Fibroblast of gingiva (primary cell): ENCODE measurements around the gene NDUFV2.

ENCODE experiments used
- DNase-seq: peaks from one replicate; pipeline ENCODE4 v3.0.0-alpha.2; 2011; ENCODE audit warnings: low read depth

NDUFV2 gene

DNA sequence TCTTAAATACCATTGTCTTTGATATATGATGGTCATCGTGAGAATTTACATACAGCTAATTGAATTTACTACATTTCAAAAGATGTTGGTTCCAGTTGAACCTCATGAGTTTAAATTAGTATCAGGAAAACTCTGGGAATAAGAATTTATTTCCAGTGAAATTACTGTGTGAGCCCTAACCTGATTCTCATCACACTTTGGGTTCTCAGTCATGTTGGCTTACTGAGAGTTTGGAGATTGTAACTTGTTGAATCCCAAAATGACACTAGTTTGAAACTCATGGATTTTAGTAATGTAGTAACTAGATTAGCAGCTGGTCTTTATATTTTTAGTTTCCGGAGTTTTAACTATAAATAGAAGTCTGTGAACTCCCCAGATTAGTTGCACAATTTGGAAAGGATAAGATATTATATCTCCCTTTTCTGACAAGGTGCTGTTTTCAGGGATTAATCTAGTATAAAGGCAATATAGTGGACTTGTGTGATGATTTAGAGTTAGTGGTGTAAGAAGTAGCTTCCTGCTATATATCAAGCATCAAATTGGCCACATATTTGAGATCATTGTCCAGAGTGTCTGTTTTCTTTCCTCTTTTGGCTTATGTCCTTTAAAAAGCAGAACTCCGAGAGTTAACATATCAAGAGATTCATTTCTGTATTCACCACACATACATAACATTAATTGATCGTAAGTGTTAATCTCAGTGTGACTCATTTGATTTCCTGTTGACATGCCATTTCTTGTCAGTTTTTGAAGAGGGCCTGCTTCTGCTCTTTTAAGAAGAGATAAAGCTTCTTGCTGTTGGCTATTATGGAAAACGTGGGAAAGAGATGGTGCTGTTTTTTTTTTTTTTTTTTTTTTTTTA is 15.7 kb downstream of the NDUFV2 start:
- DNase-seq, result no peak

- DNase-seq, result no peak
Observed at GRCh38 chr18:9120796-9121195, 18.3 kb downstream of the NDUFV2 start.

DNA sequence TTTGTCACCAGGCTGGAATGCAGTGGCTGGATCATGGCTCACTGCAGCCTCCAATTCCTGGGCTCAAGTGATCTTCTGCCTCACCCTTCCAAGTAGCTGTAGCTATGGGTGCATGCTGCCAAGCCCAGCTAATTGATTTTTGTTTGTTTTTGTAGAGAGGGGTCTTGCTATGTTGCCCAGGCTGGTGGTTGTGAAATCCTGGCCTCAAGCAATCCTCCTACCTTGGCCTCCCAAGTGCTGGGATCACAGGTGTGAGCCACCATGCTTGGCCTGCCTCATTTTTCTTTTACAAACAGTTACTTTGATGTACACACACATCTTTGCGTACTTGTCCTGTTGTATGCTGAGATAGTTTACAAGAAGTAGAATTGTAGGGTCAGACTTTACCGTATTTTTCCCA is 21.0 kb downstream of the NDUFV2 start:
- no peak for DNase-seq

DNA sequence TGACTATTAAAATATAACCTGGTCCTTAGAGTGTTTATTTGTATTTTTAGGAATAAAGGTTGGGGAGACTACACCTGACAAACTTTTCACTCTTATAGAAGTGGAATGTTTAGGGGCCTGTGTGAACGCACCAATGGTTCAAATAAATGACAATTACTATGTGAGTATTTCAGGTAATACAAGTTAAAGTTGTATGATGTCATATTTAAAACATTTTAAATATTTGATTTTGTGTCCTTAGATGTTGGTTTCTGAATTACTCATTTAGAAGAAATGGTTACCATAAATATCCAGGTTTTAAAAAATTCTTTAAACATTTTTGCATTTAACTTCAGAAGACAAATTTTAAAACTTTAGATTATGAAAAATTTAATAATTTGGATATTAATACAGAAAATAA is 22.3 kb downstream of the NDUFV2 start:
- DNase-seq, result no peak

- no peak for DNase-seq
Observed at GRCh38 chr18:9126337-9126736, 23.8 kb downstream of the NDUFV2 start.

- no peak for DNase-seq
Observed at GRCh38 chr18:9130195-9130594, 27.7 kb downstream of the NDUFV2 start.

- no peak for DNase-seq
Observed at GRCh38 chr18:9130806-9131205, 28.3 kb downstream of the NDUFV2 start.

- DNase-seq, result no peak
Observed at GRCh38 chr18:9132628-9133027, 30.1 kb downstream of the NDUFV2 start.

GRCh38 chr18:9133225-9133624 is 30.7 kb downstream of the NDUFV2 start:
- no peak for DNase-seq

GRCh38 chr18:9135081-9135911 is 32.8 kb downstream of the NDUFV2 start:
- DNase-seq, result no peak

GRCh38 chr18:9135912-9136314 is 33.4 kb downstream of the NDUFV2 start:
- peak; percentile 21 for DNase-seq

DNA sequence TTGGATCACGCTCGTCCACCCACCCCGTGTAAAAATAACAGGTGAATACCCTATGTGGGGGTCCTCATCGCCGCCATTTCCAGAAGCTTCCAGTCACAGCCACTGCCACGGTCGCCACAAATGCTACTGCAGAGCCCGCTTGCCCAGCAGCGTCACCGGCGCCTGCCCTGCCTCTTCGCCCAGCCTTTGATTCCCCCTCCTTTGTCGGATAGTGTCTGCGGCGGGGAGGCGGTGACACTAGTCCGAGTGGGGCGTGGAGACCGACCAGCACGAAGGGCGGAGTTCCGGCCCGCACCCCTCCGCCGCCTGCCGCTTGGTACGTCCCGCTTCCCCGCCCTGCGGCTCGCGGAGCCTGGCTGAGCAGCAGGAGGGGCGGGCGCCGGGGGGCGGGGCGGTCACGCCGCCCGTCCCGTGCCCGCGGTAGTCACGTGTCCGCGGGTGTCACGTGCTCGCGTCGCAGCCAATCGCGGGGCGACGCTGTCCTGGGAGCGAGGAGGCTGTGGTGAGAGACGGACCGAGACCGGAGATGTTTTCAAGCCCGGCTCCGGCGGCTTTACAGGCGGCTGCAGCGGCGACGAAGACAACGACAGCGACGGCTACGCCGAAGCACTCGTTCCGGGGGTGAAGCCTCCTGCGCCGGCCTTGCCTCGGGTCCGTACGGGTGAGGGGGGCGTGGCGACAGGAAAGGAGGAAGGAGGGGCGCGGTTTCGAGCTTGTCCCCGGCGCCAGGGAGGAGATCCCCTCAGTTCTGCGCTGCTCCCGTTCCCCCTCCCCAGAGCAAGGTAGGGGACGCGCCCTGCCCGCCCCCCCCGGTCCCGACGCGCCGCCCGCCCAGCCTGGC is 34.0 kb downstream of the NDUFV2 start, which contains the start of gene ANKRD12:
TSS of gene ANKRD12 (plus strand) at position 467 of the 841 bp plus-strand sequence. CDS start 45,652 bp downstream, outside the sequence.
- peak; percentile 99 for DNase-seq

GRCh38 chr18:9137168-9138066 is 34.9 kb downstream of the NDUFV2 start:
- peak; percentile 81 for DNase-seq

DNA sequence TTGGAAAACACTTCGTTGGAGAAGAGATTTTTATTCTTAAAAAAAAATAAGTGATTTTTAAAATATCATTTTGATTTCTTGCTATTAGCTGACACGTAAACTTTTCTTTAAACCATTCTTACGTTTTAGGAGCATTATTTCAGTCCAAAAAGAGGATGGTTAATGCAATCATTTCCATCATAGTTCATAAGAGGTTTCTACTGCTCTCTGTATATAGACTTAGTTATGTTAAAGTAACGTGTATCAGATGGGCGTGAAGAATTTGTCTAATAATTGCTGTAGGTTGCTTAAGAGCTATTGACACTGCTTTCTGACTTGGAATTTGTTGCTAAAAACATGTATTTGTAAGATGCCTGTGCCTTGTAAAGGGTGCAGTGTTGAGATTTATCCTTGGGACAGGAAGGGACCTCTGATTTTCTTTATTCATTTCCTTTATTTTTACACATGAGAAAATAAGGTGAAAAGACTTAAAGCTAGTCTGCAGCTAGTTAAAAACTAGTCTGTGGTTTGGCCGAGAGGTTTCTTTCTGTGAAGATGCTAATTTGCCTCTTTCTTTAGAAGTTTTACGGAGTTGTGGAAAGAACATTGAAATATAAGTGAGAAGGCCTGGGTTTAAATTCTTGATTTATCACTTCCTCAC is 37.0 kb downstream of the NDUFV2 start:
- DNase-seq, result no peak

GRCh38 chr18:9140381-9140780 is 37.9 kb downstream of the NDUFV2 start:
- DNase-seq, result no peak

GRCh38 chr18:9140984-9141383 is 38.5 kb downstream of the NDUFV2 start:
- no peak for DNase-seq

- no peak for DNase-seq
Observed at GRCh38 chr18:9146224-9146623, 43.7 kb downstream of the NDUFV2 start.

DNA sequence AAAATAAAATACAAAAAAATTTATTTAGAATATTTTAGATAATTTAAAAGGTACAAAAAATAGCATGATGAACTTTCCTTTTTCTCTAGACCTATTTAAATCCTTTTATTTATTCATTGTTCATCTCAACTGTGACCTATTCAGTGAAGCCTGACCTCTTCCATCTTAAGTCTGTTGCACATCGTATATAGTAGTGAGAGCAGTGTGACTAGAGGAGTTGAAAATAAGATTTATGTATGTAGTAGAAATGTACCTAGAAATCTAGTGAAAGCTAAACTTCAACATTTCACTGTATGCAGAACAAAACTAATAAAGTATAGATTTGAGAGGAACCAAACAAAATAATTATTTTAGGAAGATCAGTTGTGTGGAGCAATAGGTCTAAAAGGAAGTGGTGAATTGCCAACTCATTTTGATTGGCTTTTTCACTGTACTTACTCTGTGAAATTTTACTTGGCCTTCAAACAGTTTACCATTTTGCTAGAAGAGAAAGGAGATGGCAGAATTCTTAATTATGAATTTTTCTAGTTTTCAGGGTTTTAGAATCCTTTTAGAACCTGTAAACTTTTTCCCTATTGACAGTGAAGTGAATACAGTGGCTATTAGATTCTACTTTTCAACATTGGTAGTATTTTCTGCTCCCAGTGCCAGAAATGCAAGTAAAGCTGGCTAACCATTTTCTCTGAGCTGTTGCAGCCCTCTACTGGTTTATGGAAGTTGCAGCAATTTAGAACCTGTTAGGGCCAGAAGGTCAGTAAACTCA is 45.1 kb downstream of the NDUFV2 start:
- peak; percentile 72 for DNase-seq

DNA sequence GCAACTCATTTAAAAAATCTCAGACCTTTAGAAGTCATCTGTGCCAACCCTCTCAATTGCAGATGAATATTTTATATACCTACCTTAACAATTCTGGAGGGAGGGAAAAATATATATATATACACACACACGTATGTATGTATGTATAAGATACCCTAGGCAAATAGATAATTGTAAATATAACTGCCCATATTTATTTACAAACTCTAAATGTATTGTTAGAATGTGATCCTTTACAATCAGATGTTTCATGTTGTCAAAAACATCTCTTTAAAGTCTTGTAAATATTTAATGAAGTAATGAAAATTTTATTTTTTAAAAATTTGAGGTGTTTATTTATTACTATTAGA is 45.7 kb downstream of the NDUFV2 start:
- no peak for DNase-seq

DNA sequence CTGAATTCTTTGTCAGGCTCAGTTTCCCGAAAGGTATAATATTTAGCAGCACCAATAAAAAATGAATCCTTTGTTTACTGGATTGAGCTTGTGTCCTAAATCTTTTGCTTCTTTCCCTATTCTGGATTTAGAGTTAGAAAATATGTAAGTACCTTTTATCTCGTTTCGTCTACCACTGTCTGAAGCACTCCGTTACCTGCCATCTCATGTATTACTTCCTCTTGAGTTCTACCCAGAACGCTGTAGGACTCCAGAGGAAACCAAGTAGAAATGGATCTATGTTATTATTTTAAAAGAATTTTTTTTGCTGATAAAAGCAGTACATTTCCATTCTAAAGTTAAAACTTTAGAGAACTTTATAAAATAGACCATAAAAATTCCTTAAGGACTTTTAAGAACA is 47.6 kb downstream of the NDUFV2 start:
- no peak for DNase-seq
